Keratinocyte (primary cell): ENCODE measurements around the gene FGGY. TPM values are rescaled to one million over a fixed set of nuclear protein-coding genes. Genes with fewer than 3 reads are reported as not detected.
A peak's percentile ranks its signal among the peaks of the same experiment; 100 is the strongest.

Experiments
- DNase-seq: peaks from one replicate; pipeline ENCODE4 v3.0.0-alpha.2; 2011; ENCODE audit warnings: low read depth, missing footprints, low spot score
- FAIRE-seq: peaks from 2 replicates; lab custom pipeline; 2011; peaks lifted over from hg19 to GRCh38; lab: Jason Lieb, UNC
- H2AFZ ChIP-seq: 2 replicates; pipeline ENCODE4 v1.6.0; 2012; ENCODE audit warnings: low read length, control low read depth, inconsistent platforms; ENCODE audit not compliant: control insufficient read depth
- H3K27ac ChIP-seq: 2 replicates; pipeline ENCODE4 v1.5.1; 2011; ENCODE audit warnings: low read length; ENCODE audit not compliant: control insufficient read depth, insufficient read depth
- H3K27me3 ChIP-seq: 3 replicates; pipeline ENCODE4 v1.6.0; 2011; ENCODE audit warnings: low read length; ENCODE audit not compliant: control insufficient read depth, insufficient read depth; ENCODE audit errors: extremely low read depth
- H3K36me3 ChIP-seq, 2 experiments: 2 replicates in 1 of 2; 3 replicates in 1 of 2; pipeline ENCODE4 v1.5.1; 2011; ENCODE audit warnings: low read length in 2 of 2, mild to moderate bottlenecking in 1 of 2; ENCODE audit not compliant: control insufficient read depth in 2 of 2, insufficient read depth in 2 of 2; ENCODE audit errors: extremely low read depth in 1 of 2
- H3K4me1 ChIP-seq: 3 replicates; pipeline ENCODE4 v1.5.1; 2011; ENCODE audit warnings: low read length; ENCODE audit not compliant: control insufficient read depth, insufficient read depth; ENCODE audit errors: extremely low read depth
- H3K4me2 ChIP-seq: 3 replicates; pipeline ENCODE4 v1.6.0; 2011; ENCODE audit warnings: low read depth, low read length; ENCODE audit not compliant: control insufficient read depth, insufficient read depth; ENCODE audit errors: extremely low read depth
- H3K4me3 ChIP-seq, 3 experiments: fragments of 200-600 bp in 1 of 3; sonication (generic) in 1 of 3; 2 replicates in 2 of 3; 3 replicates in 1 of 3; pipeline ENCODE4 v1.5.1; 2011 to 2016; ENCODE audit warnings: low read length in 3 of 3, mild to moderate bottlenecking in 3 of 3, control low read depth in 2 of 3, inconsistent platforms in 1 of 3, low read depth in 1 of 3, mixed read lengths in 1 of 3, mixed run types in 1 of 3, moderate library complexity in 1 of 3; ENCODE audit not compliant: control insufficient read depth in 2 of 3, insufficient read depth in 2 of 3; ENCODE audit errors: extremely low read depth in 1 of 3
- H3K79me2 ChIP-seq: 2 replicates; pipeline ENCODE4 v1.6.0; 2012; ENCODE audit warnings: low read length; ENCODE audit not compliant: control insufficient read depth, insufficient read depth
- H3K9ac ChIP-seq: 3 replicates; pipeline ENCODE4 v1.6.0; 2011; ENCODE audit warnings: low read length; ENCODE audit not compliant: control insufficient read depth, insufficient read depth; ENCODE audit errors: extremely low read depth
- H3K9me1 ChIP-seq: 3 replicates; pipeline ENCODE4 v1.6.0; 2011; ENCODE audit warnings: low read length; ENCODE audit not compliant: control insufficient read depth, insufficient read depth; ENCODE audit errors: extremely low read depth
- H3K9me3 ChIP-seq: 2 replicates; pipeline ENCODE4 v1.5.1; 2012; ENCODE audit warnings: low read depth, low read length; ENCODE audit not compliant: control insufficient read depth
- H4K20me1 ChIP-seq: 3 replicates; pipeline ENCODE4 v1.6.0; 2011; ENCODE audit warnings: low read length; ENCODE audit not compliant: control insufficient read depth, insufficient read depth; ENCODE audit errors: extremely low read depth
- CTCF ChIP-seq, 3 experiments: IDR thresholded peaks in 1 of 3; conservative IDR thresholded peaks in 1 of 3; optimal IDR thresholded peaks in 1 of 3; 2 replicates in 2 of 3; 3 replicates in 1 of 3; pipeline versions ENCODE3 to v1.5.1; 2011; ENCODE audit warnings: low read length in 3 of 3, mild to moderate bottlenecking in 3 of 3, moderate library complexity in 2 of 3, control low read depth in 1 of 3, inconsistent platforms in 1 of 3; ENCODE audit not compliant: insufficient read depth in 2 of 3; ENCODE audit errors: extremely low read depth in 1 of 3
- EZH2 ChIP-seq: IDR thresholded peaks from one replicate; pipeline ENCODE4 v1.6.1; 2012; ENCODE audit warnings: inconsistent platforms, mild to moderate bottlenecking, low read length, moderate library complexity
- dilution Hi-C: fragments of 300-500 bp; cut with MboI; formaldehyde crosslinking; loops from one replicate; pipeline ENCODE4 v1.7.0; 2020; ENCODE audit warnings: low sequenced_read_pairs; ENCODE audit not compliant: extremely low pct_ligation_motif_present
- polyA plus RNA-seq, 5 experiments: library from polyadenylated mRNA; depleted of rRNA in 3 of 5; stranded (reverse) in 3 of 5; stranded (forward) in 1 of 5; unstranded in 1 of 5; fragments of >200 nt; gene quantifications; 1 replicate in 1 of 5; 2 replicates in 3 of 5; 3 replicates in 1 of 5; pipeline versions ENCODE4 v1.2.1 to v1.2.3, GENCODE V29; 2011 to 2012; ENCODE audit warnings: missing spikeins in 2 of 5, low read depth in 1 of 5, low replicate concordance in 1 of 5

FGGY gene
- polyA plus RNA-seq, 1 donor (not counting 4 experiments of a cell fraction or from before 2014, with no cell fraction given): 16.6 TPM

- FAIRE-seq (peak; percentile 78), DNase-seq (no peak)
- no peaks in the 10 kb centered on the region for H3K9me1 ChIP-seq
- H3K4me3 ChIP-seq: no peak overlapping the region
- TF ChIP-seq CTCF (optimal IDR thresholded peaks at IDR 0.05 in 1 of 3, IDR thresholded peaks at IDR 0.05 in 1 of 3, conservative IDR thresholded peaks at IDR 0.05 in 1 of 3; ENCODE audit: extremely low read depth in 1 of 3, insufficient read depth in 2 of 3, low read length in 3 of 3): no peak
- no peak for TF ChIP-seq EZH2
- H2AFZ ChIP-seq: no peak overlapping the region
- H3K36me3 ChIP-seq: no peaks in the 10 kb centered on the region
- no peaks in the 10 kb centered on the region for H3K27me3 ChIP-seq
- peaks cover 23% of the 10 kb centered on the region for H3K4me1 ChIP-seq
- dilution Hi-C loops: no loop called here
- no peak overlapping the region for H3K9ac ChIP-seq
- H3K79me2 ChIP-seq: no peaks in the 10 kb centered on the region
- peak overlapping the region; percentile 92 for H3K27ac ChIP-seq
- peak overlapping the region; percentile 64 for H3K4me2 ChIP-seq
- no peaks in the 10 kb centered on the region for H3K9me3 ChIP-seq
- H4K20me1 ChIP-seq: no peaks in the 10 kb centered on the region
Measured at GRCh38 chr1:59597420-59598119, 300.7 kb downstream of the FGGY start.

GRCh38 chr1:59598120-59598440, 301.2 kb downstream of the FGGY start:
- no peak overlapping the region for H3K4me3 ChIP-seq
- dilution Hi-C loops: no loop called here
- H3K36me3 ChIP-seq: no peaks in the 10 kb centered on the region
- H3K4me2 ChIP-seq: no peak overlapping the region
- FAIRE-seq: no peak
- H3K9me3 ChIP-seq: no peaks in the 10 kb centered on the region
- H2AFZ ChIP-seq: no peak overlapping the region
- H3K27ac ChIP-seq: no peak overlapping the region
- TF ChIP-seq CTCF (optimal IDR thresholded peaks at IDR 0.05 in 1 of 3, IDR thresholded peaks at IDR 0.05 in 1 of 3, conservative IDR thresholded peaks at IDR 0.05 in 1 of 3; ENCODE audit: extremely low read depth in 1 of 3, insufficient read depth in 2 of 3, low read length in 3 of 3): no peak
- TF ChIP-seq EZH2: no peak
- H3K79me2 ChIP-seq: no peaks in the 10 kb centered on the region
- H3K9ac ChIP-seq: no peak overlapping the region
- H3K4me1 ChIP-seq: peaks cover 23% of the 10 kb centered on the region
- H4K20me1 ChIP-seq: no peaks in the 10 kb centered on the region
- no peak for DNase-seq
- H3K27me3 ChIP-seq: no peaks in the 10 kb centered on the region
- no peaks in the 10 kb centered on the region for H3K9me1 ChIP-seq
